ENCODE measurements around the gene ECM1.

GRCh38 chr1:150555198-150555970, 47.5 kb downstream of the ECM1 start:
- no peak for TF ChIP-seq CTCF (conservative IDR thresholded peaks at IDR 0.05 in 1 of 2, IDR thresholded peaks at IDR 0.05 in 1 of 2; ENCODE audit: low read depth in 1 of 2, low read length in 2 of 2)
- no peak for TF ChIP-seq EZH2 (IDR thresholded peaks at IDR 0.05; ENCODE audit: low read length, missing control alignments)
